Hepatocyte (in vitro differentiated cells): ENCODE results near the gene GPR37L1.

Experiments used
- EZH2 ChIP-seq: fragments of 200-600 bp; sonication (generic); IDR thresholded peaks from 2 replicates; pipeline ENCODE4 v1.6.1; 2016; ENCODE audit warnings: antibody characterized with exemption, mild to moderate bottlenecking, borderline replicate concordance
- EZH2phosphoT487 ChIP-seq: fragments of 200-600 bp; sonication (generic); IDR thresholded peaks from one replicate; pipeline ENCODE4 v1.6.1; 2018; ENCODE audit warnings: antibody characterized with exemption, mild to moderate bottlenecking, low read depth, moderate library complexity; ENCODE audit not compliant: unreplicated experiment, severe bottlenecking
- TF ChIP-seq, protein P1 (sequence below): fragments of 200-600 bp; sonication (generic); IDR thresholded peaks from 2 replicates; pipeline ENCODE4 v1.5.1; 2016; ENCODE audit warnings: antibody characterized with exemption, mild to moderate bottlenecking; ENCODE audit not compliant: poor library complexity

DNA sequence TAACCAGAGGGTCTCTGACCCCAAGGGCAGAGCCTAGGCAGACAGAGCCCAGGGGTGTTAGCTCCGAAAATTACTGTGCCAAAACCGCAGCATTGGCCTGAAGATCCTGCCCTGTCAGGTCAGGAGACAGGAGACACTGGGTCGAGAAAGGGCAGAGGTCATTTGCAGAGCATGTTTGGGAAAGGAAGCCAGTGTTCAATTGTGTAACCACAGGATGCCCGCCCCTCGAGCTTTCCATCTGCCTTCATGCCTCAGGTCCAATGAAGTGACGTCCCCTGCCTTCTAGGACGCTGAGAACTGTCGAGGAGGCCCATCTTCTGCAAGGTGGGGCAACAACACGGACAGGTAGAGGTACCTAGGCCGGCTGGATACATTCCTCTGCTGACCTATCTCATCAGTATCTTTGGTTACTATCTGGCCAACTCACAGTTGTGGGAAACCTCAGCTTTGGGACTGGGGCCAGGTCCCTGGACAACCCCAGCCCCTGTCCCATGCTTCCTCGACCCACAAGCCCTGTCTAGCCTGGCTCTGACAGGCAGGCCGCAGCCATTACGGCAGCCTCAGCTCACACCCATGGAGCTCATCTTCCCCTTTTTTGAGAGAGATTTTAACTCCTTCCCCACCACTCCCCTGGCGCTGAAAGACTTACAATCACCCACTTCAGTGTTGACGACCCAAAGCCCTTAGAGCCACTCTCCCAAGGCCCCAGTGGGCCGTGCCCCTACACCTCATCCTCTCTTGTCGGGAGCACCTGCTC, 20.5 kb downstream of the GPR37L1 start:
- TF ChIP-seq, protein P1, sequence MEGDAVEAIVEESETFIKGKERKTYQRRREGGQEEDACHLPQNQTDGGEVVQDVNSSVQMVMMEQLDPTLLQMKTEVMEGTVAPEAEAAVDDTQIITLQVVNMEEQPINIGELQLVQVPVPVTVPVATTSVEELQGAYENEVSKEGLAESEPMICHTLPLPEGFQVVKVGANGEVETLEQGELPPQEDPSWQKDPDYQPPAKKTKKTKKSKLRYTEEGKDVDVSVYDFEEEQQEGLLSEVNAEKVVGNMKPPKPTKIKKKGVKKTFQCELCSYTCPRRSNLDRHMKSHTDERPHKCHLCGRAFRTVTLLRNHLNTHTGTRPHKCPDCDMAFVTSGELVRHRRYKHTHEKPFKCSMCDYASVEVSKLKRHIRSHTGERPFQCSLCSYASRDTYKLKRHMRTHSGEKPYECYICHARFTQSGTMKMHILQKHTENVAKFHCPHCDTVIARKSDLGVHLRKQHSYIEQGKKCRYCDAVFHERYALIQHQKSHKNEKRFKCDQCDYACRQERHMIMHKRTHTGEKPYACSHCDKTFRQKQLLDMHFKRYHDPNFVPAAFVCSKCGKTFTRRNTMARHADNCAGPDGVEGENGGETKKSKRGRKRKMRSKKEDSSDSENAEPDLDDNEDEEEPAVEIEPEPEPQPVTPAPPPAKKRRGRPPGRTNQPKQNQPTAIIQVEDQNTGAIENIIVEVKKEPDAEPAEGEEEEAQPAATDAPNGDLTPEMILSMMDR, result no peak
- TF ChIP-seq EZH2phosphoT487, result no peak
- no peak for TF ChIP-seq EZH2
